ENCODE measurements around the gene HOXD9.

DNA sequence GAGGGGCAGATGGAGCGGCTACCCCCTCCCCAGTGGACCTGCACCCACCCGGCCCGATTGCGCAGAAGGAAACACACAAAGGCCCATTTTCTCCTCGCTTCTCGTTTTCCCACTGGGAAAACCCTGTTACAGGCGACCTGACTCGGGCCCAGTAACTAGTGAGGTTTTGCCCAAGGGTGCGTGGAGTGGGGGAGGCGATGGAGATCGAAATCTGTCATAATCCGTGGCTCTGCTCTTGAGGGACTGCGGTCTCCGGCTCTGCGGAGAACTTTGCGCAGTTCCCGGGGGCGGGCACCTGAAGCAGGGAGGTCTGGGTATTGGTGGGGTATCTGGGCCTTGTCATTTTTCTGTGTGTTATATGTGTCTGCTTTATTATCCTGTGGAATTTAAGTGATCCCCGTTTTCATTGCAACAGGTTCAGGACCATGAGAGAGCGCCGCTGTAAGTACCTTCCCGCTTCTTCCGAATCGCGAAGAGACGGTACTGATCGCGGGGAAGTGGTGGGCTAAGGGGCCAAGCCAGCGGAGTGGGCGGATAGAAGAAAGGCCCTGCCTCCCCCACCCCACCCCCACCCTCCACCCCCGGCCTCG is 24.8 kb downstream of the HOXD9 start:
- no peak for TF ChIP-seq ETV6 (CRISPR knock-in tag; IDR thresholded peaks at IDR 0.05)
- no peak for TF ChIP-seq TEAD1 (CRISPR knock-in tag; IDR thresholded peaks at IDR 0.05)

All from WTC11 (cell line).